Measurements from ENCODE around the gene NINJ1. TPM values are rescaled to one million over a fixed set of nuclear protein-coding genes. Genes with fewer than 3 reads are reported as not detected.

The NINJ1 gene
- total RNA-seq, 1 experiment from 2014 or later: 41.3 TPM

DNA sequence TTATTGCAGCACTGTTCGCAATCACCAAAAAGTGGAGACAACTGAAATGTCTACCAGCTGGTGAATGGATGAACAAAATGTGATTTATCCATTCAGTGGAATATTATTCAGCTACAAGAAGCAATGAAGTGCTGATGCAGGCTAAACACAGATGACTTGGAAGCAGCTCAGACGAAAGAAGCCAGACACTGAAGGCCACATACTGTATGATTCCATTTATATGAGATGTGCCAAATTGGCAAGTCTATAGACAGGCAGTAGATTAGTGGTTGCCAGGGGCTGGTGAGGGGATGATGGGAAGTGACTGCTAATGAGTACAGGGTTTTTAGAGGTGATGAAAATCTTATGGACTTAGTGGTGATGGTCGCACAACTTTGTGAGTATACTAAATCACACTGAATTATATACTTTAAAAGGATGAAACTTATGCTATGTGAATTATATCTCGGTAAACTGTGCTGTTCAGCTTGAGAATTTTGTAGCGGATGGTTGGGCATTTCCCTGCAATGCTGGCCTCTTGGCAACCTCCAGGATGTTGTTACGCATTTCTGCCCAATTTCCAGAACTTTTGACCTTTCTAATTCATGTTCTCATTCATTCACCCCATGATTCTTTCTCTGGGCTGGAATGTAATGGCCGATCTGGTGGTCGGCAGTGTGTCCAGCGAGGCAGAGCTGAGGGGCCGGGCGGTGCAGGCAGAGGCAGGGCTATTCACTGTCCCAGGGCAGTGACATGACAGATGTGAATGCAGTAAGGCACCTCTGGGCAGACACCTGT is 27.9 kb upstream of the NINJ1 start:
- H3K27ac Mint-ChIP-seq: no peak overlapping the region
- H3K36me3 Mint-ChIP-seq: no peaks in the 10 kb centered on the region
- no peak overlapping the region for H3K4me3 Mint-ChIP-seq
- H3K4me1 Mint-ChIP-seq: no peaks in the 10 kb centered on the region
- TF ChIP-seq ZNF416 (CRISPR knock-in tag; IDR thresholded peaks at IDR 0.05) (no peak), ZNF263 (CRISPR knock-in tag; IDR thresholded peaks at IDR 0.05; ENCODE audit: low read depth) (no peak)
- CTCF ChIA-PET: interaction anchor here (1.5 to 1.6 kb wide), 2 partner anchors 136 to 143 kb away, joined by 3 to 7 read pairs; no protein-coding TSS in a partner anchor
- no peak for DNase-seq (ENCODE audit: low spot score)
- no peaks in the 10 kb centered on the region for H3K9me3 Mint-ChIP-seq
- peaks cover 3% of the 10 kb centered on the region; the same call in 1 of the 2 replicates for H3K27me3 Mint-ChIP-seq (ENCODE audit: low read depth)
- ATAC-seq: no peak
- POLR2A ChIA-PET: no interaction called here

GRCh38 chr9:93159601-93160471 is 25.8 kb upstream of the NINJ1 start:
- Mint-ChIP-seq H3K4me1 (no peaks in the 10 kb centered on the region), H3K4me3 (no peak overlapping the region), H3K27ac (no peak overlapping the region), H3K27me3 (ENCODE audit: low read depth) (peaks cover 3% of the 10 kb centered on the region; the same call in 1 of the 2 replicates), H3K36me3 (no peaks in the 10 kb centered on the region), H3K9me3 (no peaks in the 10 kb centered on the region)
- ATAC-seq (peak; percentile 99), DNase-seq (ENCODE audit: low spot score) (peak; percentile 96)
- ChIA-PET POLR2A (no interaction called here), CTCF (interaction anchor here (0.9 to 2.4 kb wide), 7 partner anchors 38 to 146 kb away, joined by 3 to 11 read pairs (median 6); no protein-coding TSS in a partner anchor)
- TF ChIP-seq RORB (CRISPR knock-in tag; IDR thresholded peaks at IDR 0.05) (no peak), ZNF263 (CRISPR knock-in tag; IDR thresholded peaks at IDR 0.05; ENCODE audit: low read depth) (no peak), SOX15 (CRISPR knock-in tag; IDR thresholded peaks at IDR 0.05) (no peak), IRF2 (CRISPR knock-in tag; IDR thresholded peaks at IDR 0.05; ENCODE audit: borderline replicate concordance, low read depth) (no peak), HMGA2 (CRISPR knock-in tag; IDR thresholded peaks at IDR 0.05) (no peak), SMAD4 (CRISPR knock-in tag; IDR thresholded peaks at IDR 0.05) (no peak), ESRRA (CRISPR knock-in tag; IDR thresholded peaks at IDR 0.05; ENCODE audit: borderline replicate concordance) (no peak), ETV6 (CRISPR knock-in tag; IDR thresholded peaks at IDR 0.05) (peak; percentile 27; the same call in 1 of the 2 replicates), E2F1 (CRISPR knock-in tag; IDR thresholded peaks at IDR 0.05) (no peak), ATF1 (CRISPR knock-in tag; IDR thresholded peaks at IDR 0.05) (no peak), JAZF1 (CRISPR knock-in tag; IDR thresholded peaks at IDR 0.05) (no peak), ZNF423 (CRISPR knock-in tag; IDR thresholded peaks at IDR 0.05) (no peak), CREB1 (CRISPR knock-in tag; IDR thresholded peaks at IDR 0.05) (no peak), CBFB (CRISPR knock-in tag; IDR thresholded peaks at IDR 0.05; ENCODE audit: low read depth) (0 out of 2 replicates have a peak, but pooled peaks have one; percentile 33), TP53 (CRISPR knock-in tag; IDR thresholded peaks at IDR 0.05) (no peak), NFE2L1 (CRISPR knock-in tag; IDR thresholded peaks at IDR 0.05) (no peak), ZNF416 (CRISPR knock-in tag; IDR thresholded peaks at IDR 0.05) (no peak), ZSCAN18 (CRISPR knock-in tag; IDR thresholded peaks at IDR 0.05) (no peak), ZNF317 (CRISPR knock-in tag; IDR thresholded peaks at IDR 0.05; ENCODE audit: borderline replicate concordance, low read depth) (no peak), SP1 (CRISPR knock-in tag; conservative IDR thresholded peaks at IDR 0.05) (peak; percentile 69), ZNF232 (CRISPR knock-in tag; IDR thresholded peaks at IDR 0.05) (no peak)
- TF ChIP-seq, protein P1, sequence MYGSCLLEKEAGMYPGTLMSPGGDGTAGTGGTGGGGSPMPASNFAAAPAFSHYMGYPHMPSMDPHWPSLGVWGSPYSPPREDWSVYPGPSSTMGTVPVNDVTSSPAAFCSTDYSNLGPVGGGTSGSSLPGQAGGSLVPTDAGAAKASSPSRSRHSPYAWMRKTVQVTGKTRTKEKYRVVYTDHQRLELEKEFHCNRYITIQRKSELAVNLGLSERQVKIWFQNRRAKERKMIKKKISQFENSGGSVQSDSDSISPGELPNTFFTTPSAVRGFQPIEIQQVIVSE (CRISPR knock-in tag; IDR thresholded peaks at IDR 0.05; ENCODE audit: borderline replicate concordance): no peak
- TF ChIP-seq, protein P2, sequence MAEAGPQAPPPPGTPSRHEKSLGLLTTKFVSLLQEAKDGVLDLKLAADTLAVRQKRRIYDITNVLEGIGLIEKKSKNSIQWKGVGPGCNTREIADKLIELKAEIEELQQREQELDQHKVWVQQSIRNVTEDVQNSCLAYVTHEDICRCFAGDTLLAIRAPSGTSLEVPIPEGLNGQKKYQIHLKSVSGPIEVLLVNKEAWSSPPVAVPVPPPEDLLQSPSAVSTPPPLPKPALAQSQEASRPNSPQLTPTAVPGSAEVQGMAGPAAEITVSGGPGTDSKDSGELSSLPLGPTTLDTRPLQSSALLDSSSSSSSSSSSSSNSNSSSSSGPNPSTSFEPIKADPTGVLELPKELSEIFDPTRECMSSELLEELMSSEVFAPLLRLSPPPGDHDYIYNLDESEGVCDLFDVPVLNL (CRISPR knock-in tag; IDR thresholded peaks at IDR 0.05; ENCODE audit: borderline replicate concordance, low read depth): no peak
- TF ChIP-seq, protein P3, sequence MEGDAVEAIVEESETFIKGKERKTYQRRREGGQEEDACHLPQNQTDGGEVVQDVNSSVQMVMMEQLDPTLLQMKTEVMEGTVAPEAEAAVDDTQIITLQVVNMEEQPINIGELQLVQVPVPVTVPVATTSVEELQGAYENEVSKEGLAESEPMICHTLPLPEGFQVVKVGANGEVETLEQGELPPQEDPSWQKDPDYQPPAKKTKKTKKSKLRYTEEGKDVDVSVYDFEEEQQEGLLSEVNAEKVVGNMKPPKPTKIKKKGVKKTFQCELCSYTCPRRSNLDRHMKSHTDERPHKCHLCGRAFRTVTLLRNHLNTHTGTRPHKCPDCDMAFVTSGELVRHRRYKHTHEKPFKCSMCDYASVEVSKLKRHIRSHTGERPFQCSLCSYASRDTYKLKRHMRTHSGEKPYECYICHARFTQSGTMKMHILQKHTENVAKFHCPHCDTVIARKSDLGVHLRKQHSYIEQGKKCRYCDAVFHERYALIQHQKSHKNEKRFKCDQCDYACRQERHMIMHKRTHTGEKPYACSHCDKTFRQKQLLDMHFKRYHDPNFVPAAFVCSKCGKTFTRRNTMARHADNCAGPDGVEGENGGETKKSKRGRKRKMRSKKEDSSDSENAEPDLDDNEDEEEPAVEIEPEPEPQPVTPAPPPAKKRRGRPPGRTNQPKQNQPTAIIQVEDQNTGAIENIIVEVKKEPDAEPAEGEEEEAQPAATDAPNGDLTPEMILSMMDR (IDR thresholded peaks at IDR 0.05): peak; percentile 91
- TF ChIP-seq, protein P4, sequence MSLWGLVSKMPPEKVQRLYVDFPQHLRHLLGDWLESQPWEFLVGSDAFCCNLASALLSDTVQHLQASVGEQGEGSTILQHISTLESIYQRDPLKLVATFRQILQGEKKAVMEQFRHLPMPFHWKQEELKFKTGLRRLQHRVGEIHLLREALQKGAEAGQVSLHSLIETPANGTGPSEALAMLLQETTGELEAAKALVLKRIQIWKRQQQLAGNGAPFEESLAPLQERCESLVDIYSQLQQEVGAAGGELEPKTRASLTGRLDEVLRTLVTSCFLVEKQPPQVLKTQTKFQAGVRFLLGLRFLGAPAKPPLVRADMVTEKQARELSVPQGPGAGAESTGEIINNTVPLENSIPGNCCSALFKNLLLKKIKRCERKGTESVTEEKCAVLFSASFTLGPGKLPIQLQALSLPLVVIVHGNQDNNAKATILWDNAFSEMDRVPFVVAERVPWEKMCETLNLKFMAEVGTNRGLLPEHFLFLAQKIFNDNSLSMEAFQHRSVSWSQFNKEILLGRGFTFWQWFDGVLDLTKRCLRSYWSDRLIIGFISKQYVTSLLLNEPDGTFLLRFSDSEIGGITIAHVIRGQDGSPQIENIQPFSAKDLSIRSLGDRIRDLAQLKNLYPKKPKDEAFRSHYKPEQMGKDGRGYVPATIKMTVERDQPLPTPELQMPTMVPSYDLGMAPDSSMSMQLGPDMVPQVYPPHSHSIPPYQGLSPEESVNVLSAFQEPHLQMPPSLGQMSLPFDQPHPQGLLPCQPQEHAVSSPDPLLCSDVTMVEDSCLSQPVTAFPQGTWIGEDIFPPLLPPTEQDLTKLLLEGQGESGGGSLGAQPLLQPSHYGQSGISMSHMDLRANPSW (CRISPR knock-in tag; conservative IDR thresholded peaks at IDR 0.05; ENCODE audit: low read depth): no peak
